ENCODE data around the gene EXOC4.

GRCh38 chr7:133755901-133756300 lies 503.0 kb downstream of the EXOC4 start:
- TF ChIP-seq POLR2A (IDR thresholded peaks at IDR 0.05) (no peak), POLR2AphosphoS5 (IDR thresholded peaks at IDR 0.05) (no peak)

Data from sigmoid colon (tissue), 4 donors.